ENCODE measurements around the gene SLC5A3. TPM values are rescaled to one million over a fixed set of nuclear protein-coding genes. Genes with fewer than 3 reads are reported as not detected.

SLC5A3 gene
- 12.1 TPM for polyA plus RNA-seq (2012; ENCODE audit: missing spikeins)

GRCh38 chr21:34073032-34073748 is at the start of gene SLC5A3, which contains the start of gene MRPS6:
Gene SLC5A3, plus strand, starts transcription at chr21:34073578. Its CDS starts 21,621 bp downstream, at chr21:34095199.
Gene MRPS6, plus strand, starts transcription at chr21:34073578. Its CDS starts 123 bp downstream, at chr21:34073701.
- DNase-seq (ENCODE audit: insufficient read length) = peak; percentile 71
- peak; percentile 82 for FAIRE-seq
- TF ChIP-seq TAF1 (IDR thresholded peaks at IDR 0.05; ENCODE audit: borderline replicate concordance, low read depth, low read length) = peak; percentile 77; the same call in 1 of the 2 replicates
- TF ChIP-seq POLR2A (IDR thresholded peaks at IDR 0.05; ENCODE audit: low read depth, low read length) = peak; percentile 97
- peak; percentile 96 for TF ChIP-seq POLR2AphosphoS5 (IDR thresholded peaks at IDR 0.05; ENCODE audit: low read depth, low read length)

GRCh38 chr21:34023691-34024373 is 49.5 kb upstream of the SLC5A3 start:
- FAIRE-seq = no peak
- DNase-seq (ENCODE audit: insufficient read length) = no peak
- TF ChIP-seq POLR2A (IDR thresholded peaks at IDR 0.05; ENCODE audit: low read depth, low read length) = no peak
- TF ChIP-seq POLR2AphosphoS5 (IDR thresholded peaks at IDR 0.05; ENCODE audit: low read depth, low read length) = no peak
- TF ChIP-seq TAF1 (IDR thresholded peaks at IDR 0.05; ENCODE audit: borderline replicate concordance, low read depth, low read length) = no peak

- FAIRE-seq = no peak
- TF ChIP-seq POLR2A (IDR thresholded peaks at IDR 0.05; ENCODE audit: low read depth, low read length) = no peak
- no peak for DNase-seq (ENCODE audit: insufficient read length)
Measured at GRCh38 chr21:34024374-34024693, 49.0 kb upstream of the SLC5A3 start.

GRCh38 chr21:34027721-34028461 is 45.5 kb upstream of the SLC5A3 start:
- FAIRE-seq (no peak), DNase-seq (ENCODE audit: insufficient read length) (no peak)
- TF ChIP-seq TAF1 (IDR thresholded peaks at IDR 0.05; ENCODE audit: borderline replicate concordance, low read depth, low read length) (no peak), POLR2AphosphoS5 (IDR thresholded peaks at IDR 0.05; ENCODE audit: low read depth, low read length) (no peak), POLR2A (IDR thresholded peaks at IDR 0.05; ENCODE audit: low read depth, low read length) (no peak)

DNA sequence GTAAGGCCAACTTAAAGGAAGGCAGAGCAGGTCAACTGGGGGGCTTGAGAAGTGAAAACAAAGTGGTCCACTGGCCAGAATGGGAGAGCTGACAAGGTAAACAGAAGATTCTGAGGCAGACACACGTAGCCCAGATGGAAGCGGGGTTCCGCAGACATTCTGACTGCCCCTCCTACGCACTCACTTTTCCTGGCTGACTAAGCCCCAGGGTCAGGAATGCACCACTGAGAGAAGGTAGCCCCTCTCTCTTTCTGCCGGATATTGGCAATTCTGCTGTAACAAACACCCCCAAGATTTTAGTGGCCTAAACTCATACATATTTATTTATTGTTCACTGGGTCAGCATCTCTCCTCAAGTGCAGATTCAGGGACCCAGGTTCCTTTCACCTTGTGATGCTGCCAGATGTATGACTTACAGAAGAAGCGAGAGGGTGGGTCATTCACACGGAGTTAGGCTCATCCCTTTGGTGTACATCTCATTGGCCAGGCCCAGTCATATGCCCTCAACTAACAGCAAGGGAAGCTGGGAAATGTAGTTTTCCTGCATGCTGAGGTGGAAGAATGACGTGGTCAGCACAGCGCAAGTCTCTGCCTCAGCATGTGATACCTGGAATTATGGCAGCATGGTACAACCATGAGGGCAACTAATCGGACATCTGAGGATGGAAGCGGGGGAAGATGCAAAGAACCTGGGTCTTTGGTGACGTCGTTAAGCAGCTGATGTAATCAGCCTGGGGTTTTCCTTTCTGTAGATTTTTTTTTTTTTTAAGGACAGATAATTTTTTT is 43.4 kb upstream of the SLC5A3 start:
- FAIRE-seq (peak; percentile 88), DNase-seq (ENCODE audit: insufficient read length) (peak; percentile 36)
- no peak for TF ChIP-seq POLR2A (IDR thresholded peaks at IDR 0.05; ENCODE audit: low read depth, low read length)
- TF ChIP-seq POLR2AphosphoS5 (IDR thresholded peaks at IDR 0.05; ENCODE audit: low read depth, low read length) = no peak
- TF ChIP-seq TAF1 (IDR thresholded peaks at IDR 0.05; ENCODE audit: borderline replicate concordance, low read depth, low read length) = no peak

DNA sequence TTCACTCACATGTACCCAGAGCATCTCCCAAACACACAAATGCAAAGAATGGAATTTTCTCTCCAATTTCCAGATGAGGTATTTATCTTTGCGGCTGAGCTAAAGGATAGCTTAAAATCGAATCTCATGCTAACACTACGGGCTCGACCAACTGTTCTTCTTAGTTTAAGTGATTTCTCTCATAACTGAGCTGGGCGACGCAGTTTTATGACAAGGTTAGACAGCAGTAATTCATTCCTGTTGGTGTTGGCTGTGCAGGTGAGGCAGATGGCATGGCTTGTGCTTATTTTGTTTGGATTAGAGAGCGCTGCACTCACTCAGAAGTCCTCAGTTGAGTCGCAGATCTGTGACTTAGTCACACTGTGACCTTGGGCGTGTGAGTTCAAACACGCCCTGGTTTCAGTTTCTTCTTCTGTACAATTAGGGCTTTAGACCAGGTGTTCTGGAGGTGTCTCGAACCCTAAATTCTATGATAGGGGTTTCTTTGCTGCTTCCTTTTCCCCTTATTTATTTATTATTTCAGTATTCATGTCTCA is 41.5 kb upstream of the SLC5A3 start:
- FAIRE-seq (no peak), DNase-seq (ENCODE audit: insufficient read length) (no peak)
- TF ChIP-seq POLR2AphosphoS5 (IDR thresholded peaks at IDR 0.05; ENCODE audit: low read depth, low read length) (no peak), TAF1 (IDR thresholded peaks at IDR 0.05; ENCODE audit: borderline replicate concordance, low read depth, low read length) (no peak), POLR2A (IDR thresholded peaks at IDR 0.05; ENCODE audit: low read depth, low read length) (no peak)

- TF ChIP-seq POLR2A (IDR thresholded peaks at IDR 0.05; ENCODE audit: low read depth, low read length) (no peak), TAF1 (IDR thresholded peaks at IDR 0.05; ENCODE audit: borderline replicate concordance, low read depth, low read length) (no peak), POLR2AphosphoS5 (IDR thresholded peaks at IDR 0.05; ENCODE audit: low read depth, low read length) (no peak)
- FAIRE-seq (no peak), DNase-seq (ENCODE audit: insufficient read length) (no peak)
Measured at GRCh38 chr21:34034369-34035014, 38.9 kb upstream of the SLC5A3 start.

- DNase-seq (ENCODE audit: insufficient read length) = no peak
- TF ChIP-seq POLR2A (IDR thresholded peaks at IDR 0.05; ENCODE audit: low read depth, low read length) = no peak
- TF ChIP-seq TAF1 (IDR thresholded peaks at IDR 0.05; ENCODE audit: borderline replicate concordance, low read depth, low read length) = no peak
- no peak for TF ChIP-seq POLR2AphosphoS5 (IDR thresholded peaks at IDR 0.05; ENCODE audit: low read depth, low read length)
- FAIRE-seq = no peak
Measured at GRCh38 chr21:34035619-34036354, 37.6 kb upstream of the SLC5A3 start.

DNA sequence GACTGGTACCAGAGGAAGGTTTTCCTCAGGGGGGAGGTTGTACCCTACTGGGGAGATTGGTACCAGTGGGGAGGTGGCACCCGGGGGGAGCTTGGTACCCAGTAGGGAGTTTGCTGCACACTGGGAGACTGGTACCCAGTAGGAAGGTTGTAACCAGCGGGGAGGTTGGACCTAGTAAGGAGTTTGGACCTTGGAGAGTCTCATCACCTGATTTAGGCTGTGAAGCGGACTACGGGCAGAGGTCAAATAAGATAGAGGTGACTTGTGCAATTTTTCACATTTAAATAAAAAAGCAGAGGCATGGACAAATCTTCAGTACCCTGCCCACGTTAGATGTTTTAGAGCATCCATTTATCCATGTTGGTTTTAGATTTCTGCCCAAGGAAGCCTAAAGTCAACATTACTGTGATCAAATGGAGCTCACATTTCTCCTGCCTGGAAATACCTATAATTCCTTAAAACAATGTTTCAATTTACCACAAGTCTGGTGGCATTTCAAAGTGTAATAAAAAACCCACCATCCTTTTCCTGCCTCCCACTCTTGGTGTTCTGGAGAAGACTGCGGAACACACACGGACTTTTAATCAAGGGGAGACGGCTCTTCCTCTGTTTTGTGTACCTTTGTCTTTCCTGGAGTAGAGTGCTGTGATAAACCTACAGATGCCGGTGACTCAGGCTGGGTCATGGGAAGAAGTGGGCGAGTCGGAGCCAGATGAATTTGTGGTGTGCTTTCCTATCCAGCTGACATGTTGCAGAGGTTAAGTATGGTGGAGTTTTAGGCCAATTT is 36.2 kb upstream of the SLC5A3 start:
- TF ChIP-seq POLR2AphosphoS5 (IDR thresholded peaks at IDR 0.05; ENCODE audit: low read depth, low read length) (no peak), TAF1 (IDR thresholded peaks at IDR 0.05; ENCODE audit: borderline replicate concordance, low read depth, low read length) (no peak)
- FAIRE-seq (no peak), DNase-seq (ENCODE audit: insufficient read length) (no peak)
